Measurements from ENCODE around the gene ERICH3. TPM values are rescaled to one million over a fixed set of nuclear protein-coding genes. Genes with fewer than 3 reads are reported as not detected.
"Not testable (repeated sequence)": the region's sequence is repeated elsewhere in the genome, so short reads cannot be mapped to it uniquely, and the experiment has no call there.

The ERICH3 gene
- polyA plus RNA-seq, 1 donor from 2014 or later = 0.27 TPM

- TF ChIP-seq, protein P1, sequence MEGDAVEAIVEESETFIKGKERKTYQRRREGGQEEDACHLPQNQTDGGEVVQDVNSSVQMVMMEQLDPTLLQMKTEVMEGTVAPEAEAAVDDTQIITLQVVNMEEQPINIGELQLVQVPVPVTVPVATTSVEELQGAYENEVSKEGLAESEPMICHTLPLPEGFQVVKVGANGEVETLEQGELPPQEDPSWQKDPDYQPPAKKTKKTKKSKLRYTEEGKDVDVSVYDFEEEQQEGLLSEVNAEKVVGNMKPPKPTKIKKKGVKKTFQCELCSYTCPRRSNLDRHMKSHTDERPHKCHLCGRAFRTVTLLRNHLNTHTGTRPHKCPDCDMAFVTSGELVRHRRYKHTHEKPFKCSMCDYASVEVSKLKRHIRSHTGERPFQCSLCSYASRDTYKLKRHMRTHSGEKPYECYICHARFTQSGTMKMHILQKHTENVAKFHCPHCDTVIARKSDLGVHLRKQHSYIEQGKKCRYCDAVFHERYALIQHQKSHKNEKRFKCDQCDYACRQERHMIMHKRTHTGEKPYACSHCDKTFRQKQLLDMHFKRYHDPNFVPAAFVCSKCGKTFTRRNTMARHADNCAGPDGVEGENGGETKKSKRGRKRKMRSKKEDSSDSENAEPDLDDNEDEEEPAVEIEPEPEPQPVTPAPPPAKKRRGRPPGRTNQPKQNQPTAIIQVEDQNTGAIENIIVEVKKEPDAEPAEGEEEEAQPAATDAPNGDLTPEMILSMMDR (IDR thresholded peaks at IDR 0.05; ENCODE audit: poor library complexity, severe bottlenecking) = no peak
- TF ChIP-seq EZH2 (IDR thresholded peaks at IDR 0.05; ENCODE audit: borderline replicate concordance, insufficient read depth, low read length, poor library complexity, severe bottlenecking) (no peak), POLR2AphosphoS5 (IDR thresholded peaks at IDR 0.05) (no peak)
Observed at GRCh38 chr1:74674278-74675048, 871 bp upstream of the ERICH3 start (continued).

DNA sequence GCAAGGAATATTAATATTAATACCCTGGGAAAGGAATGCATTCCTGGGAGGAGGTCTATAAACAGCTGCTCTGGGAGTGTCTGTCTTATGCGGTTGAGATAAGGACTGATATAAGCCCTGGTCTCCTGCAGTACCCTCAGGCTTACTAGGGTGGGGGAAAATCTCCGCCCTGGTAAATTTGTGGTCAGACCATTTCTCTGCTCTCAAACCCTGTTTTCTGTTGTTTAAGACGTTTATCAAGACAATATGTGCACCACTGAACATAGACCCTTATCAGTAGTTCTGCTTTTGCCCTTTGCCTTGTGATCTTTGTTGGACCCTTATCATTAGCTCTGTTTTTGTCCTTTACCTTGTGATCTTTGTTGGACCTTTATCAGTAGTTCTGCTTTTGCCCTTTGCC is 2.7 kb downstream of the ERICH3 start:
- H3K27ac ChIP-seq (ENCODE audit: low read length); H4K20me1 ChIP-seq (ENCODE audit: insufficient read depth); H3K27me3 ChIP-seq (ENCODE audit: insufficient read depth, low read depth, low read length); H3K4me2 ChIP-seq (ENCODE audit: low read length); H3K9me3 ChIP-seq (ENCODE audit: low read length); H3K79me2 ChIP-seq (replicated peaks; ENCODE audit: insufficient read depth, low read length); H3K9me2 ChIP-seq (ENCODE audit: insufficient read depth, low read length); H3K9ac ChIP-seq (ENCODE audit: low read length); H3K36me3 ChIP-seq (ENCODE audit: insufficient read depth, low read length); H3F3A ChIP-seq (ENCODE audit: insufficient read depth, low read length, poor library complexity, severe bottlenecking); H3K4me3 ChIP-seq (ENCODE audit: low read length); H2AFZ ChIP-seq (ENCODE audit: low read depth, low read length): not testable (repeated sequence)

GRCh38 chr1:74654708-74655107 is 18.9 kb downstream of the ERICH3 start:
- H3F3A ChIP-seq (ENCODE audit: insufficient read depth, low read length, poor library complexity, severe bottlenecking) = no peaks in the 10 kb centered on the region
- no peaks in the 10 kb centered on the region for H3K27me3 ChIP-seq (ENCODE audit: insufficient read depth, low read depth, low read length)
- H3K4me2 ChIP-seq (ENCODE audit: low read length) = no peak overlapping the region
- H3K36me3 ChIP-seq (ENCODE audit: insufficient read depth, low read length) = no peaks in the 10 kb centered on the region
- no peaks in the 10 kb centered on the region for H3K9me3 ChIP-seq (ENCODE audit: low read length)
- no peaks in the 10 kb centered on the region for H3K79me2 ChIP-seq (replicated peaks; ENCODE audit: insufficient read depth, low read length)
- H2AFZ ChIP-seq (ENCODE audit: low read depth, low read length) = no peak overlapping the region
- no peak for TF ChIP-seq MXI1 (conservative IDR thresholded peaks at IDR 0.05; ENCODE audit: poor library complexity, severe bottlenecking)
- TF ChIP-seq REST (IDR thresholded peaks at IDR 0.05; ENCODE audit: borderline replicate concordance) = no peak
- TF ChIP-seq POLR2AphosphoS5 (IDR thresholded peaks at IDR 0.05) = no peak
- TF ChIP-seq TAF1 (IDR thresholded peaks at IDR 0.05; ENCODE audit: low read depth) = no peak
- no peak for TF ChIP-seq RAD21 (conservative IDR thresholded peaks at IDR 0.05)
- TF ChIP-seq, protein P1 (IDR thresholded peaks at IDR 0.05; ENCODE audit: poor library complexity, severe bottlenecking) = no peak
- TF ChIP-seq EP300 (conservative IDR thresholded peaks at IDR 0.05; ENCODE audit: poor library complexity, severe bottlenecking) = no peak
- no peak for TF ChIP-seq EZH2 (IDR thresholded peaks at IDR 0.05; ENCODE audit: borderline replicate concordance, insufficient read depth, low read length, poor library complexity, severe bottlenecking)
- TF ChIP-seq SMC3 (conservative IDR thresholded peaks at IDR 0.05; ENCODE audit: poor library complexity) = no peak
- H4K20me1 ChIP-seq (ENCODE audit: insufficient read depth) = no peaks in the 10 kb centered on the region
- H3K4me3 ChIP-seq (ENCODE audit: low read length) = no peak overlapping the region
- no peak overlapping the region for H3K9ac ChIP-seq (ENCODE audit: low read length)
- H3K27ac ChIP-seq (ENCODE audit: low read length) = no peak overlapping the region
- no peaks in the 10 kb centered on the region for H3K9me2 ChIP-seq (ENCODE audit: insufficient read depth, low read length)

Measured in neural cell (in vitro differentiated cells).